A549 treated with AZD9567 at 1 μM for 4 hours (cell line): ENCODE measurements around the gene OR4C11. TPM values are rescaled to one million over a fixed set of nuclear protein-coding genes. Genes with fewer than 3 reads are reported as not detected.

Experiments
- total RNA-seq: library from RNA; stranded (reverse); fragments of 200-300 nt; extraction: Qiagen RNA extraction; gene quantifications from 5 replicates; pipeline ENCODE4 v1.2.3, GENCODE V29; 2022; ENCODE audit not compliant: insufficient read depth

OR4C11 gene
- not detected in 5 replicates for total RNA-seq

GRCh38 chr11:55607545-55607944 lies at the start of gene OR4C11:
Gene OR4C11 (minus strand): TSS chr11:55607645. CDS start chr11:55604373, 3,272 bp downstream.

GRCh38 chr11:55648027-55648426 lies 40.6 kb upstream of the OR4C11 start, which contains the start of gene OR4S2:
Gene OR4S2 (plus strand): TSS chr11:55648327. CDS start chr11:55650904, 2,577 bp downstream.

GRCh38 chr11:55634813-55635212 lies 27.4 kb upstream of the OR4C11 start, which contains the start of gene OR4P4:
Gene OR4P4 (plus strand): TSS chr11:55635113.

GRCh38 chr11:55571828-55572227 lies 35.6 kb downstream of the OR4C11 start, which contains the start of gene OR4C16:
Gene OR4C16 (plus strand): TSS chr11:55572128. CDS start chr11:55572128, 0 bp downstream.

GRCh38 chr11:55554169-55554568 lies 53.3 kb downstream of the OR4C11 start, which contains the start of gene OR4C15:
Gene OR4C15 (plus strand): TSS chr11:55554469. CDS start chr11:55554469, 0 bp downstream.

Other genes starting within 250 kb of the OR4C11 start
- gene OR4A15, start 239.7 kb downstream of the OR4C11 start, total RNA-seq: not detected in 5 replicates
- gene OR4C15, start 53.2 kb downstream of the OR4C11 start, total RNA-seq: not detected in 5 replicates
- not detected in 5 replicates for gene OR4C16, start 35.5 kb downstream of the OR4C11 start, total RNA-seq
- not detected in 5 replicates for gene OR4P4, start 27.5 kb upstream of the OR4C11 start, total RNA-seq
- gene OR4S2, start 40.7 kb upstream of the OR4C11 start, total RNA-seq: not detected in 5 replicates
- not detected in 5 replicates for gene OR4C6, start 54.6 kb upstream of the OR4C11 start, total RNA-seq
- not detected in 5 replicates for gene OR5D13, start 165.8 kb upstream of the OR4C11 start, total RNA-seq
- gene OR5D14, start 187.9 kb upstream of the OR4C11 start, total RNA-seq: not detected in 5 replicates
- gene OR5L1, start 203.7 kb upstream of the OR4C11 start, total RNA-seq: not detected in 5 replicates
- not detected in 5 replicates for gene OR5D18, start 212.0 kb upstream of the OR4C11 start, total RNA-seq
- not detected in 5 replicates for gene OR5L2, start 219.6 kb upstream of the OR4C11 start, total RNA-seq
- gene OR5D16, start 231.1 kb upstream of the OR4C11 start, total RNA-seq: not detected in 5 replicates